Loucy (cell line): Measurements from ENCODE around the gene MRLN.

Source experiments
- H2AFZ ChIP-seq: fragments of 200-600 bp; sonication (generic); 2 replicates; pipeline ENCODE4 v1.6.0; 2016; ENCODE audit warnings: antibody characterized with exemption, mild to moderate bottlenecking, low read length, moderate library complexity
- H3F3A ChIP-seq: fragments of 200-600 bp; 2 replicates; pipeline ENCODE4 v1.6.0; 2016; ENCODE audit warnings: antibody characterized with exemption, low read depth, mild to moderate bottlenecking
- H3K27me3 ChIP-seq: fragments of 200-600 bp; sonication (generic); 2 replicates; pipeline ENCODE4 v1.6.1; 2014; ENCODE audit warnings: low read length, mild to moderate bottlenecking; ENCODE audit not compliant: insufficient read depth, poor library complexity, severe bottlenecking
- H3K36me3 ChIP-seq: fragments of 200-600 bp; sonication (generic); 2 replicates; pipeline ENCODE4 v1.6.1; 2016; ENCODE audit warnings: low read length; ENCODE audit not compliant: insufficient read depth
- H3K4me1 ChIP-seq: fragments of 200-600 bp; sonication (generic); 2 replicates; pipeline ENCODE4 v1.5.1; 2014; ENCODE audit warnings: low read length, mild to moderate bottlenecking; ENCODE audit not compliant: insufficient read depth, poor library complexity, severe bottlenecking
- H3K4me2 ChIP-seq: fragments of 200-600 bp; sonication (generic); 2 replicates; pipeline ENCODE4 v1.6.0; 2014; ENCODE audit warnings: antibody characterized with exemption, low read length, low read depth, mild to moderate bottlenecking; ENCODE audit not compliant: poor library complexity, severe bottlenecking
- H3K4me3 ChIP-seq: fragments of 200-600 bp; sonication (generic); 2 replicates; pipeline ENCODE4 v1.5.1; 2014; ENCODE audit warnings: low read length, mild to moderate bottlenecking, mixed read lengths; ENCODE audit not compliant: poor library complexity, severe bottlenecking
- H3K79me2 ChIP-seq: fragments of 200-600 bp; sonication (generic); 2 replicates; pipeline ENCODE4 v1.6.1; 2014; ENCODE audit warnings: low read length; ENCODE audit not compliant: insufficient read depth
- H3K9ac ChIP-seq: fragments of 200-600 bp; sonication (generic); 2 replicates; pipeline ENCODE4 v1.6.0; 2014; ENCODE audit warnings: mild to moderate bottlenecking, low read depth, low read length, moderate library complexity; ENCODE audit not compliant: poor library complexity, severe bottlenecking
- H3K9me2 ChIP-seq: fragments of 200-600 bp; sonication (generic); replicated peaks from 2 replicates; pipeline ENCODE4 v1.6.1; 2016; ENCODE audit warnings: low read depth, low read length, mixed read lengths
- H3K9me3 ChIP-seq: fragments of 200-600 bp; sonication (generic); 2 replicates; pipeline ENCODE4 v1.6.1; 2014; ENCODE audit warnings: mild to moderate bottlenecking, antibody characterized with exemption, low read length, low read depth; ENCODE audit not compliant: insufficient read depth
- H4K20me1 ChIP-seq: fragments of 200-600 bp; sonication (generic); 2 replicates; pipeline ENCODE4 v1.6.0; 2014; ENCODE audit warnings: antibody characterized with exemption, low read length, mild to moderate bottlenecking; ENCODE audit not compliant: insufficient read depth, poor library complexity, severe bottlenecking
- EZH2phosphoT487 ChIP-seq: fragments of 200-600 bp; IDR thresholded peaks from 2 replicates; pipeline ENCODE4 v1.6.1; 2018; ENCODE audit warnings: antibody characterized with exemption, mild to moderate bottlenecking, moderate library complexity, borderline replicate concordance
- TF ChIP-seq, protein P1 (sequence below): fragments of 200-600 bp; sonication (generic); conservative IDR thresholded peaks from 2 replicates; pipeline ENCODE4 v1.5.1; 2014; ENCODE audit warnings: mild to moderate bottlenecking, antibody characterized with exemption, low read length

The MRLN gene

DNA sequence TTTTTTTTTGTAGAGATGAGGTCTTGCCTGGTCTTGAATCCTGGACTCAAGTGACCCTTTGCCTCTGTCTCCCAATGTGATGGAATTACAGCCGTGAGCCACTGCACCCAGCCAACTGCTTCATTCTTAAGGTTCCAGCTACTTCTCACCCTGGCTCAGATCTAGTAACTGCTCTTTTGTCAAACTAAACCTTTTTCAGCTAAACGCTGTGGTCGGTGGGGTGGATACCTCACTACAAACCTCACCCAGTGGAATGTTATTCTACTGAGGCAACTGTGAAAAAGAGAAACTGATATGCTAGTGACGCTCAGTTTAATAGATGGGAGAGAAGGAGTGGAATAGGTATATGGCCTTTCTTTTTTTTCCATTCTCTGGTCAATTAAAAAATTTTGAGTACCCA lies 1.7 kb upstream of the MRLN start:
- H3K36me3 ChIP-seq, result no peaks in the 10 kb centered on the region
- no peak for TF ChIP-seq EZH2phosphoT487
- TF ChIP-seq, protein P1, sequence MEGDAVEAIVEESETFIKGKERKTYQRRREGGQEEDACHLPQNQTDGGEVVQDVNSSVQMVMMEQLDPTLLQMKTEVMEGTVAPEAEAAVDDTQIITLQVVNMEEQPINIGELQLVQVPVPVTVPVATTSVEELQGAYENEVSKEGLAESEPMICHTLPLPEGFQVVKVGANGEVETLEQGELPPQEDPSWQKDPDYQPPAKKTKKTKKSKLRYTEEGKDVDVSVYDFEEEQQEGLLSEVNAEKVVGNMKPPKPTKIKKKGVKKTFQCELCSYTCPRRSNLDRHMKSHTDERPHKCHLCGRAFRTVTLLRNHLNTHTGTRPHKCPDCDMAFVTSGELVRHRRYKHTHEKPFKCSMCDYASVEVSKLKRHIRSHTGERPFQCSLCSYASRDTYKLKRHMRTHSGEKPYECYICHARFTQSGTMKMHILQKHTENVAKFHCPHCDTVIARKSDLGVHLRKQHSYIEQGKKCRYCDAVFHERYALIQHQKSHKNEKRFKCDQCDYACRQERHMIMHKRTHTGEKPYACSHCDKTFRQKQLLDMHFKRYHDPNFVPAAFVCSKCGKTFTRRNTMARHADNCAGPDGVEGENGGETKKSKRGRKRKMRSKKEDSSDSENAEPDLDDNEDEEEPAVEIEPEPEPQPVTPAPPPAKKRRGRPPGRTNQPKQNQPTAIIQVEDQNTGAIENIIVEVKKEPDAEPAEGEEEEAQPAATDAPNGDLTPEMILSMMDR, result no peak
- no peaks in the 10 kb centered on the region for H3K9me3 ChIP-seq
- no peaks in the 10 kb centered on the region for H3K27me3 ChIP-seq
- H3K79me2 ChIP-seq, result no peaks in the 10 kb centered on the region
- H3K4me3 ChIP-seq, result no peak overlapping the region
- H3K4me2 ChIP-seq, result no peak overlapping the region
- H2AFZ ChIP-seq, result no peak overlapping the region
- H3K9me2 ChIP-seq, result no peaks in the 10 kb centered on the region
- no peak overlapping the region for H3K9ac ChIP-seq
- H4K20me1 ChIP-seq, result no peaks in the 10 kb centered on the region
- H3K4me1 ChIP-seq, result no peaks in the 10 kb centered on the region
- no peaks in the 10 kb centered on the region for H3F3A ChIP-seq

DNA sequence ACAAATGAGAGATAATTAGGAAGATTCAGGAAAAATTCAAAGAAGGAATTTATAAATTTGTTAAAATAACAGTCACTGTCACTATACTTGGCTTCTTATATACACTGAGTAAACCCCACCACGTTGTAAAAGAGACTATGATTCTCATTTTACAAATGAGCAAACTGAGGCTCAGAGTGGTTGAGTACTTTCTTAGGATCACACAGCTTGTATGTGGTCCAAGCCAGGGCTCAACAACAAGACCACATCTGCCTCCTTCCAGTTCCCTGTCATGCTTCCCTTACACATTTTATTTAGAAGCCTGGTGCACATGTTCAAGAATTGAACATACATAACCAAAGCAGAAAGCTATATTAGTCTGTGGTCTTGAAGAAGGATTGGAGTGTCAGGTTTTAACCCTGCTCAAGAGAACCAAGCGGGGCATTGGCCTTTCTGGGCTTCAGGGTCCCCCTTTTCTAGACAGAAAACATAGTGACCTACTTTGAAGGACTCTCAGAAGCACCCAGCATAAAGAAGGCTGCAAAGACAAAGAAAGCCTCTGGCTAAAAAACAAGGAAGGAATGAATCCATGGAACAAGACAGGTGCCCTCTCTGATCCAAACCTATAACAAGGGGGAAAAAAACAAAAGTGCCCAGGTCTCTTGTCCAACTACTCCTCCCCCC lies 846 bp downstream of the MRLN start:
- Histone ChIP-seq H3K9ac (no peak overlapping the region), H3K9me2 (no peaks in the 10 kb centered on the region), H3K27me3 (no peaks in the 10 kb centered on the region), H3K4me3 (no peak overlapping the region), H2AFZ (no peak overlapping the region), H3K9me3 (no peaks in the 10 kb centered on the region), H3K4me2 (no peak overlapping the region), H3K79me2 (no peaks in the 10 kb centered on the region), H4K20me1 (no peaks in the 10 kb centered on the region), H3F3A (no peaks in the 10 kb centered on the region), H3K4me1 (no peaks in the 10 kb centered on the region), H3K36me3 (no peaks in the 10 kb centered on the region)
- TF ChIP-seq, protein P1, result no peak

DNA sequence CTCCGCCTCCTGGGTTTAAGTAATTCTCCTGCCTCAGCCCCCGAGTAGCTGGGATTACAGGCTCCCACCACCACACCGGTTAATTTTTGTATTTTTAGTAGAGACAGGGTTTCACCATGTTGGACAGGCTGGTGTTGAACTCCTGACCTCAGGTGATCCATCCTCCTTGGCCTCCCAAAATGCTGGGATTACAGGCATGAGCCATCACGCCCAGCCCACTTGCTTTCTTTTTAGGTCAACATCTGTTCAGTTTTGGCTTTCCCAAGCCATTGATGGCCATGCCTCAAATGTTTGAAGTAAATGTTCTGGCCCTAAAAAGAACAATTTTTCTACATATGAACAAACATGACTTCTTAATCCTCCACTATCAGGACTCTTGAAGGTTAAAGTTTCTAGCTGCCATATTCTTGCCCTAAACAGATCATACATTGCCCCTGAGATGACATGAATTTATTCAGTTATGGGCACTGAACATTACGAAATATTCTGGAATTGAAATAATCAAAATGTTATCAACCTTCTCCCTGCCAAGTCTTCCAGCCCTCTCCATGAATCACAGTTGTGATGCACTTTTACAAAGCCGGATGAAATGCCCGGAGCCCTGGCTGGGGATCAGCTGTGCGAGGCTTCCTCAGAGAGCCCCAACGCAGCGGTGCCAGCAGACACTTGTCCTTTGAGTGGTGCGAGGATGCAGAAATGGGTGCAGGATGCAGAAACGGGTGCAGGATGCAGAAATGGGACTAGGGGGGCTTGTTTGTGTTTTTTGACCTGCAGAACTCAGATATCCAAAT lies 2.9 kb downstream of the MRLN start:
- no peak overlapping the region for H3K9ac ChIP-seq
- H4K20me1 ChIP-seq, result no peaks in the 10 kb centered on the region
- H3K4me1 ChIP-seq, result no peaks in the 10 kb centered on the region
- H3K79me2 ChIP-seq, result no peaks in the 10 kb centered on the region
- no peaks in the 10 kb centered on the region for H3K9me3 ChIP-seq
- no peaks in the 10 kb centered on the region for H3K9me2 ChIP-seq
- TF ChIP-seq, protein P1, result no peak
- TF ChIP-seq EZH2phosphoT487, result no peak
- no peak overlapping the region for H3K4me2 ChIP-seq
- no peaks in the 10 kb centered on the region for H3K27me3 ChIP-seq
- H2AFZ ChIP-seq, result no peak overlapping the region
- H3F3A ChIP-seq, result no peaks in the 10 kb centered on the region
- no peak overlapping the region for H3K4me3 ChIP-seq
- no peaks in the 10 kb centered on the region for H3K36me3 ChIP-seq
